Astrocyte (in vitro differentiated cells and primary cell): ENCODE measurements around the gene CFDP1. TPM values are rescaled to one million over a fixed set of nuclear protein-coding genes. Genes with fewer than 3 reads are reported as not detected.

Source experiments
- DNase-seq: peaks from one replicate; pipeline ENCODE4 v3.0.0-alpha.2; 2010; ENCODE audit warnings: low read depth
- FAIRE-seq: peaks from 2 replicates; lab custom pipeline; 2011; peaks lifted over from hg19 to GRCh38; lab: Jason Lieb, UNC
- H2AFZ ChIP-seq: 2 replicates; pipeline ENCODE4 v1.6.0; 2012; ENCODE audit warnings: low read depth, low read length, inconsistent platforms
- H3K27ac ChIP-seq: 2 replicates; pipeline ENCODE4 v1.5.1; 2011; ENCODE audit warnings: low read depth, low read length, inconsistent platforms
- H3K27me3 ChIP-seq: 2 replicates; pipeline ENCODE4 v1.6.0; 2011; ENCODE audit warnings: low read length, inconsistent platforms; ENCODE audit not compliant: insufficient read depth
- H3K36me3 ChIP-seq: 2 replicates; pipeline ENCODE4 v1.5.1; 2011; ENCODE audit warnings: low read length, inconsistent platforms; ENCODE audit not compliant: insufficient read depth
- H3K4me1 ChIP-seq: 2 replicates; pipeline ENCODE4 v1.5.1; 2011; ENCODE audit warnings: low read length, inconsistent platforms; ENCODE audit not compliant: insufficient read depth
- H3K4me2 ChIP-seq: 2 replicates; pipeline ENCODE4 v1.6.0; 2012; ENCODE audit warnings: low read length, inconsistent platforms
- H3K4me3 ChIP-seq: 2 replicates; pipeline ENCODE4 v1.5.1; 2011; ENCODE audit warnings: low read depth, mild to moderate bottlenecking, low read length, inconsistent platforms; ENCODE audit not compliant: insufficient read depth
- H3K79me2 ChIP-seq: 2 replicates; pipeline ENCODE4 v1.6.0; 2012; ENCODE audit warnings: mild to moderate bottlenecking, low read length, inconsistent platforms; ENCODE audit not compliant: insufficient read depth
- H3K9ac ChIP-seq: 2 replicates; pipeline ENCODE4 v1.6.0; 2012; ENCODE audit warnings: mild to moderate bottlenecking, low read length, inconsistent platforms
- H3K9me3 ChIP-seq: 2 replicates; pipeline ENCODE4 v1.5.1; 2012; ENCODE audit warnings: low read depth, mild to moderate bottlenecking, low read length, inconsistent platforms; ENCODE audit not compliant: insufficient read depth
- H4K20me1 ChIP-seq: 2 replicates; pipeline ENCODE4 v1.6.0; 2012; ENCODE audit warnings: low read length, inconsistent platforms; ENCODE audit not compliant: insufficient read depth
- H3K27ac Mint-ChIP-seq: one replicate; pipeline ENCODE4 v1.8.0; 2021; ENCODE audit warnings: mild to moderate bottlenecking, mixed read lengths; ENCODE audit not compliant: unreplicated experiment
- H3K27me3 Mint-ChIP-seq: one replicate; pipeline ENCODE4 v1.8.0; 2021; ENCODE audit warnings: low read depth, mixed read lengths; ENCODE audit not compliant: unreplicated experiment
- H3K36me3 Mint-ChIP-seq: one replicate; pipeline ENCODE4 v1.8.0; 2021; ENCODE audit warnings: low read depth, mixed read lengths; ENCODE audit not compliant: unreplicated experiment
- H3K4me1 Mint-ChIP-seq: one replicate; pipeline ENCODE4 v1.8.0; 2021; ENCODE audit warnings: low read depth, mixed read lengths; ENCODE audit not compliant: unreplicated experiment
- H3K4me3 Mint-ChIP-seq: one replicate; pipeline ENCODE4 v1.8.0; 2021; ENCODE audit warnings: mild to moderate bottlenecking, moderate library complexity, mixed read lengths; ENCODE audit not compliant: unreplicated experiment
- H3K9me3 Mint-ChIP-seq: one replicate; pipeline ENCODE4 v1.8.0; 2021; ENCODE audit warnings: mild to moderate bottlenecking, mixed read lengths; ENCODE audit not compliant: unreplicated experiment
- CTCF ChIP-seq: IDR thresholded peaks from 2 replicates; pipeline ENCODE4 v1.5.1; 2011; ENCODE audit warnings: low read depth, mild to moderate bottlenecking, inconsistent platforms, low read length, moderate library complexity; ENCODE audit not compliant: insufficient read depth
- EZH2 ChIP-seq: IDR thresholded peaks from 2 replicates; pipeline ENCODE4 v1.6.1; 2012; ENCODE audit warnings: mild to moderate bottlenecking, low read length, inconsistent platforms; ENCODE audit not compliant: insufficient read depth
- total RNA-seq: library from RNA; stranded (reverse); gene quantifications from 2 replicates; pipeline ENCODE4 v1.2.1, GENCODE V29; 2021

Gene CFDP1
- total RNA-seq, 1 donor from 2014 or later, result 36.9 TPM

- FAIRE-seq, result no peak
- Mint-ChIP-seq H3K27me3 (no peaks in the 10 kb centered on the region), H3K4me1 (peaks cover 43% of the 10 kb centered on the region)
Observed at GRCh38 chr16:75379911-75380847, 53.1 kb downstream of the CFDP1 start.

GRCh38 chr16:75379339-75379738, 54.0 kb downstream of the CFDP1 start:
- no peak overlapping the region for H3K27ac ChIP-seq
- Mint-ChIP-seq H3K9me3 (no peaks in the 10 kb centered on the region), H3K27me3 (no peaks in the 10 kb centered on the region), H3K36me3 (no peaks in the 10 kb centered on the region), H3K27ac (no peak overlapping the region), H3K4me1 (peaks cover 43% of the 10 kb centered on the region), H3K4me3 (no peak overlapping the region)
- no peak overlapping the region for H3K9ac ChIP-seq
- H3K36me3 ChIP-seq, result peaks cover 2% of the 10 kb centered on the region
- no peak overlapping the region for H2AFZ ChIP-seq
- no peak overlapping the region for H3K4me2 ChIP-seq
- H4K20me1 ChIP-seq, result no peaks in the 10 kb centered on the region
- H3K9me3 ChIP-seq, result no peaks in the 10 kb centered on the region
- FAIRE-seq, result no peak
- peaks cover 3% of the 10 kb centered on the region for H3K79me2 ChIP-seq
- no peak overlapping the region for H3K4me3 ChIP-seq
- H3K4me1 ChIP-seq, result peaks cover 13% of the 10 kb centered on the region
- H3K27me3 ChIP-seq, result no peaks in the 10 kb centered on the region
- TF ChIP-seq EZH2 (no peak), CTCF (no peak)
- DNase-seq, result no peak

More at GRCh38 chr16:75379911-75380847, 53.1 kb downstream of the CFDP1 start:
- Histone ChIP-seq H3K4me3 (no peak overlapping the region), H3K79me2 (peaks cover 6% of the 10 kb centered on the region), H3K27ac (no peak overlapping the region), H3K9me3 (no peaks in the 10 kb centered on the region), H2AFZ (no peak overlapping the region), H3K27me3 (no peaks in the 10 kb centered on the region), H3K9ac (no peak overlapping the region), H4K20me1 (no peaks in the 10 kb centered on the region), H3K4me2 (no peak overlapping the region), H3K4me1 (peaks cover 13% of the 10 kb centered on the region), H3K36me3 (peaks cover 2% of the 10 kb centered on the region)
- Mint-ChIP-seq H3K4me3 (no peak overlapping the region), H3K9me3 (no peaks in the 10 kb centered on the region), H3K27ac (no peak overlapping the region), H3K36me3 (no peaks in the 10 kb centered on the region)
- no peak for TF ChIP-seq CTCF
- no peak for TF ChIP-seq EZH2
- no peak for DNase-seq

GRCh38 chr16:75378616-75379015, 54.7 kb downstream of the CFDP1 start:
- Mint-ChIP-seq H3K27me3 (no peaks in the 10 kb centered on the region), H3K27ac (no peak overlapping the region), H3K4me1 (peaks cover 43% of the 10 kb centered on the region), H3K36me3 (no peaks in the 10 kb centered on the region), H3K9me3 (no peaks in the 10 kb centered on the region), H3K4me3 (no peak overlapping the region)
- no peak for DNase-seq
- H3K79me2 ChIP-seq, result peaks cover 3% of the 10 kb centered on the region
- TF ChIP-seq EZH2, result no peak
- no peak for TF ChIP-seq CTCF
- H3K9me3 ChIP-seq, result no peaks in the 10 kb centered on the region
- H3K27ac ChIP-seq, result peak overlapping the region; percentile 88
- H3K4me2 ChIP-seq, result peak overlapping the region; percentile 67
- H3K36me3 ChIP-seq, result peaks cover 2% of the 10 kb centered on the region
- H2AFZ ChIP-seq, result no peak overlapping the region
- no peak for FAIRE-seq
- H3K27me3 ChIP-seq, result no peaks in the 10 kb centered on the region
- peak overlapping the region; percentile 73 for H3K9ac ChIP-seq
- H3K4me1 ChIP-seq, result peaks cover 13% of the 10 kb centered on the region
- H4K20me1 ChIP-seq, result no peaks in the 10 kb centered on the region
- no peak overlapping the region for H3K4me3 ChIP-seq
